Measurements from ENCODE around the gene BANP.
"Not testable (repeated sequence)": the region's sequence is repeated elsewhere in the genome, so short reads cannot be mapped to it uniquely, and the experiment has no call there.

BANP gene

DNA sequence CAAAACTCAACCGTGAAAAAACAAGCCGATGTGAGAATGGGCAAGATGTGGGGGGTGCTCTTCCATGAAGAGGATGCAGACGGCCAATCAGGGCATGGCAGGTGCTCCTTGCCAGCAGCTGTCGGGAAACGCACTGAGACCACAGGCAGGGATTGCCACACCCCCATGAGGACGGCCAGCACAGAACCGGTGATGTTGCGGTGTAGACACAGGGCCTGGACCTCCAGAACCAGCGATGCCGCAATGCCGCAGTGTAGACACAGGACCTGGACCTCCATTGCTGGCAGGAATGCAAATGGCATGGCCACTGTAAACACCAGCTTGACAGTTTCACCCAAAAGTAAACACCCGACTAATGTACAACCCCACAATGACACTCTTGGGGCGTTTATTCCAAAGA is 164.9 kb downstream of the BANP start:
- Histone ChIP-seq H2AFZ (ENCODE audit: low read depth, low read length) (no peak overlapping the region), H3K9ac (ENCODE audit: low read depth, low read length) (no peak overlapping the region), H3K79me2 (ENCODE audit: insufficient read depth, low read length) (no peaks in the 10 kb centered on the region), H3K4me2 (ENCODE audit: insufficient read depth, low read length) (no peak overlapping the region), H3K4me3 (ENCODE audit: low read depth in 1 of 2, low read length in 2 of 2) (no peak overlapping the region), H3K27me3 (ENCODE audit: insufficient read depth, low read length, poor library complexity) (no peaks in the 10 kb centered on the region), H3K9me3 (ENCODE audit: insufficient read depth, low read length, severe bottlenecking) (no peaks in the 10 kb centered on the region), H3K4me1 (ENCODE audit: insufficient read depth, low read length) (no peaks in the 10 kb centered on the region), H3K27ac (ENCODE audit: low read length) (no peak overlapping the region), H3K36me3 (ENCODE audit: insufficient read depth, low read length) (no peaks in the 10 kb centered on the region), H4K20me1 (ENCODE audit: insufficient read depth, low read length) (no peaks in the 10 kb centered on the region)
- ATAC-seq (ENCODE audit: insufficient read depth, low read depth): no peak
- TF ChIP-seq, protein P1, sequence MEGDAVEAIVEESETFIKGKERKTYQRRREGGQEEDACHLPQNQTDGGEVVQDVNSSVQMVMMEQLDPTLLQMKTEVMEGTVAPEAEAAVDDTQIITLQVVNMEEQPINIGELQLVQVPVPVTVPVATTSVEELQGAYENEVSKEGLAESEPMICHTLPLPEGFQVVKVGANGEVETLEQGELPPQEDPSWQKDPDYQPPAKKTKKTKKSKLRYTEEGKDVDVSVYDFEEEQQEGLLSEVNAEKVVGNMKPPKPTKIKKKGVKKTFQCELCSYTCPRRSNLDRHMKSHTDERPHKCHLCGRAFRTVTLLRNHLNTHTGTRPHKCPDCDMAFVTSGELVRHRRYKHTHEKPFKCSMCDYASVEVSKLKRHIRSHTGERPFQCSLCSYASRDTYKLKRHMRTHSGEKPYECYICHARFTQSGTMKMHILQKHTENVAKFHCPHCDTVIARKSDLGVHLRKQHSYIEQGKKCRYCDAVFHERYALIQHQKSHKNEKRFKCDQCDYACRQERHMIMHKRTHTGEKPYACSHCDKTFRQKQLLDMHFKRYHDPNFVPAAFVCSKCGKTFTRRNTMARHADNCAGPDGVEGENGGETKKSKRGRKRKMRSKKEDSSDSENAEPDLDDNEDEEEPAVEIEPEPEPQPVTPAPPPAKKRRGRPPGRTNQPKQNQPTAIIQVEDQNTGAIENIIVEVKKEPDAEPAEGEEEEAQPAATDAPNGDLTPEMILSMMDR (IDR thresholded peaks at IDR 0.05; ENCODE audit: borderline replicate concordance, extremely low read depth, low read length, poor library complexity, severe bottlenecking): no peak
- no peak for TF ChIP-seq EZH2 (IDR thresholded peaks at IDR 0.05; ENCODE audit: borderline replicate concordance, low read depth, low read length, severe bottlenecking)
- DNase-seq: no peak

DNA sequence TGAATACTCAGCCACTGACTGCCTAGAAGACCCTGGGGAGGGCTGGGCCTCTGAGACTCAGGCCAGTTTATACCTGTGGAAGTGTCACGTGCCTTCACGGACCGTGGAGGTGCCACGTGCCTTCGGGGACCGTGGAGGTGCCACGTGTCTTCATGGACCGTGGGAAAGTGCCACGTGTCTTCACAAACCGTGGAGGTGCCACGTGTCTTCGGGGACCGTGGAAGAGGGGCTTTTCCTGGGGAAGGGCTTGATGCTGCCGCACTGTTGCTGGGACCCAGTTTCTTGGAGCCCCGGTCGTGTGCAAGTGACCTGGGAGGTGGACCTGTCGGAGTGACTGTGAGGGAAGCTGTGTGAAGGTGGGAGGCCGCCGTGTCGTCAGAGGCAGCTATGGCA is 166.2 kb downstream of the BANP start:
- Histone ChIP-seq H3K4me3 (ENCODE audit: low read depth in 1 of 2, low read length in 2 of 2) (no peak overlapping the region), H3K79me2 (ENCODE audit: insufficient read depth, low read length) (no peaks in the 10 kb centered on the region), H2AFZ (ENCODE audit: low read depth, low read length) (no peak overlapping the region), H3K4me2 (ENCODE audit: insufficient read depth, low read length) (no peak overlapping the region), H3K9ac (ENCODE audit: low read depth, low read length) (no peak overlapping the region), H3K9me3 (ENCODE audit: insufficient read depth, low read length, severe bottlenecking) (no peaks in the 10 kb centered on the region), H3K4me1 (ENCODE audit: insufficient read depth, low read length) (no peaks in the 10 kb centered on the region), H3K27ac (ENCODE audit: low read length) (no peak overlapping the region), H3K27me3 (ENCODE audit: insufficient read depth, low read length, poor library complexity) (no peaks in the 10 kb centered on the region), H4K20me1 (ENCODE audit: insufficient read depth, low read length) (no peaks in the 10 kb centered on the region), H3K36me3 (ENCODE audit: insufficient read depth, low read length) (no peaks in the 10 kb centered on the region)
- no peak for TF ChIP-seq EZH2 (IDR thresholded peaks at IDR 0.05; ENCODE audit: borderline replicate concordance, low read depth, low read length, severe bottlenecking)
- TF ChIP-seq, protein P1 (IDR thresholded peaks at IDR 0.05; ENCODE audit: borderline replicate concordance, extremely low read depth, low read length, poor library complexity, severe bottlenecking): no peak
- ATAC-seq (ENCODE audit: insufficient read depth, low read depth) (no peak), DNase-seq (no peak)

DNA sequence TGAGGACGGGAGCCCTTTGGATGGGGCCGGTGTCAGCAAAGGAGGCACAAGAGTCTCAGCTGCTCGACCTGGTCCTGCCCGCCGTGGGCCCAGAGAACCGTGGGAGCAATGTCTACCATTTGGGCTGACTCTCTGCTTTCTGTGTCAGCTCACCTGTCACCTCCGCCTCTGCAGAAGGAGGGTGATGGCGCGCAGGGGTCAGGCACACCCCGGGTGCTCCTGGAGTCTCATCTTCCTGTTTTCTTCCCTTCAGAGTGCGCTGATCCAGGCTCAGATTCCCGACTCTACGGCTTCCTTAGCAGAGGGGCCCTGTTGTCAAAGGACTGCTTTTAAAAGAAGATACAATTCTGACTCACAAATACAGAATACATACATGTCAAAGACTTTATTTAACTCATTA is 167.1 kb downstream of the BANP start:
- no peaks in the 10 kb centered on the region for H3K27me3 ChIP-seq (ENCODE audit: insufficient read depth, low read length, poor library complexity)
- H3K36me3 ChIP-seq (ENCODE audit: insufficient read depth, low read length): no peaks in the 10 kb centered on the region
- no peak overlapping the region for H3K27ac ChIP-seq (ENCODE audit: low read length)
- no peaks in the 10 kb centered on the region for H3K4me1 ChIP-seq (ENCODE audit: insufficient read depth, low read length)
- no peak overlapping the region for H3K4me2 ChIP-seq (ENCODE audit: insufficient read depth, low read length)
- no peaks in the 10 kb centered on the region for H3K79me2 ChIP-seq (ENCODE audit: insufficient read depth, low read length)
- no peaks in the 10 kb centered on the region for H4K20me1 ChIP-seq (ENCODE audit: insufficient read depth, low read length)
- H3K9me3 ChIP-seq (ENCODE audit: insufficient read depth, low read length, severe bottlenecking): no peaks in the 10 kb centered on the region
- H3K9ac ChIP-seq (ENCODE audit: low read depth, low read length): no peak overlapping the region
- no peak for ATAC-seq (ENCODE audit: insufficient read depth, low read depth)
- no peak for TF ChIP-seq EZH2 (IDR thresholded peaks at IDR 0.05; ENCODE audit: borderline replicate concordance, low read depth, low read length, severe bottlenecking)
- TF ChIP-seq, protein P1 (IDR thresholded peaks at IDR 0.05; ENCODE audit: borderline replicate concordance, extremely low read depth, low read length, poor library complexity, severe bottlenecking): no peak
- DNase-seq: no peak
- H2AFZ ChIP-seq (ENCODE audit: low read depth, low read length): no peak overlapping the region
- no peak overlapping the region for H3K4me3 ChIP-seq (ENCODE audit: low read depth in 1 of 2, low read length in 2 of 2)

DNA sequence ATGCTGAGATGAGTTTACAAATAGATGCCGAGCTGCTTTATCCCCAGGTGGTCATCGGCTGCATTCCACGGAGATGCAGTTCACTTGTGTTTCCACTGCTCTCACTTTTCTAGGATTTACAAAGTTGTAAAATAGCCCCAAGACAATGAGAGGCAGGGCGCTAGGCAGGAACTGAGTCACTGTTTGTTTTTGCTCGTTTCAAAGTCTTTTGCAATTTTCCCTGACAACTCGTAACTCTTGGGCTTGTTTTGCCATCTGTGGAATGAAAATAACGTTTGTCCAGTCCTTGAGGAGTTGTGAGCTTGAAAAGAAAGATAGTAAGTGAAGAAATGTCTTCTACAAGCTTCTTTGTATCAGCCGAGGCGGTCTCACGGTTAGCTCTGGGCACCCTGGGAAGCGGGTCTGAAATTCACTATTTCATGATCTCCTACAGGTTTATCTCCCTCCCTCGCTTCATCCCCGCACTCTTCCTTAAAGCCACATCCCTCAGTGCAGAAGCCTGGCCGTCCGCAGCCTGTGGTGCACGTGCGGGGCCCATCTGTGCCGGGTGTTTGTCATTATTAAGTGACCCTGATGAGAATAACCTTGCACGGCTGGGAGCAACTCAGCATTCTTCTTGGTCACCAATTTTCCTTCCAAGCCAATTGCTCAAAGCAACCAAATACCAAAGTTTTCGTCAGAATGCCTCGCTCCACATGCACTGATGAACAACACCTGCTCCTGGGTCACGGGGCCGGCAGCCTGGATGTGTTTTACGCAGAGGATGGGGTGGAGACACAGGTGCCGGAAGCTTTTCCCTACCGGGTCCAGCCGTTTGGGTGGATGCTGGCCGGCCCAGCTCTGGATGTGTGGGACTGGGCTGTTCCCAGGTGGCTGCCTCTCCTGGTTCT is 167.9 kb downstream of the BANP start:
- not testable (repeated sequence) for H3K9ac ChIP-seq (ENCODE audit: low read depth, low read length); H3K36me3 ChIP-seq (ENCODE audit: insufficient read depth, low read length); H3K27me3 ChIP-seq (ENCODE audit: insufficient read depth, low read length, poor library complexity); H3K9me3 ChIP-seq (ENCODE audit: insufficient read depth, low read length, severe bottlenecking); H4K20me1 ChIP-seq (ENCODE audit: insufficient read depth, low read length); H3K4me2 ChIP-seq (ENCODE audit: insufficient read depth, low read length); H3K4me1 ChIP-seq (ENCODE audit: insufficient read depth, low read length); H2AFZ ChIP-seq (ENCODE audit: low read depth, low read length); ATAC-seq (ENCODE audit: insufficient read depth, low read depth); H3K27ac ChIP-seq (ENCODE audit: low read length); H3K4me3 ChIP-seq (ENCODE audit: low read depth in 1 of 2, low read length in 2 of 2); H3K79me2 ChIP-seq (ENCODE audit: insufficient read depth, low read length); DNase-seq

DNA sequence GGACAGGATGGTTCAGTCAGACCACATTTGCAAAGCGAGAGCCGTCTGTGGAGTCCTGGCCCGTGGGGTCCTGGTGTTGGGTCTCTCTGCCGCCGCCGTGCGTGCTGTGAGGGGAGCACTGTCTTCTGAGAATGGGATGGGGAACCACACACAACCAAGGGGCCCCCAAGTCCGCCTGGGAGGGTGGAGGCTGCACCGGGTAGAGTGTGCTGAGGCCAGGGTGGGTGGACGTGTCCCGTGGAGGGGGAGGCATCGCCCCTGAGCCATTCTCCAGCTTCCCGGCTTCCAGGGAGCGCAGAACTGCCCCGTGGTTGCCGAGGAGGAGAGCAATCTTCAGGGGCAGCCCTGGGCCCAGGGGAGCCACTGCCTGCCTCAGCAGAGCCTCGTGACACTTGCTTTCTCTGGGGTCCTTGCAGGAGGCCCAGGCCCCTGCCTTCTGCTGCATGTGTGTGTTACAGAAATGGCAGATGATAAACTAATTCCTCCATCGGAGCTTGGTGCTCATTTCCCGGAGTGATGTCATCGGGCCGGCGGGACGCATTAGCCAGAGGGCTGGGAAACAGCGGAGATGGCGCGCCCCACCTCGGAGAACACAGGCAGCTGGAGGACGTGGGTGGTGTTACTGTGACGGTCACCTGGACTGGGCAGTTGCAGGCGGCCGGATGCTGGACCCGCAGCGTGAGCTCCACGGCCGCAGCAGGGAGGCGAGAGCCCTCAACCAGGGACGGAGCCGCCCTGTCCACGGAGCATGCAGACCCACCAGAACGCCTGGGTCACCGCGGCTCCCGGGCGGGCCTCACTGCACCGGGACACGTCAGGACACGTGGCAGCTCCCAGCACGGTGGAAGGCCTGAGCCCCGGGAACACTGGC is 168.9 kb downstream of the BANP start:
- DNase-seq; H4K20me1 ChIP-seq (ENCODE audit: insufficient read depth, low read length); H3K4me1 ChIP-seq (ENCODE audit: insufficient read depth, low read length); H3K27me3 ChIP-seq (ENCODE audit: insufficient read depth, low read length, poor library complexity); H2AFZ ChIP-seq (ENCODE audit: low read depth, low read length); ATAC-seq (ENCODE audit: insufficient read depth, low read depth); H3K79me2 ChIP-seq (ENCODE audit: insufficient read depth, low read length); H3K36me3 ChIP-seq (ENCODE audit: insufficient read depth, low read length); H3K9me3 ChIP-seq (ENCODE audit: insufficient read depth, low read length, severe bottlenecking); H3K27ac ChIP-seq (ENCODE audit: low read length); H3K4me3 ChIP-seq (ENCODE audit: low read depth in 1 of 2, low read length in 2 of 2); H3K4me2 ChIP-seq (ENCODE audit: insufficient read depth, low read length); H3K9ac ChIP-seq (ENCODE audit: low read depth, low read length): not testable (repeated sequence)
